CD4-positive, alpha-beta T cell (primary cell): ENCODE results near the gene TEX53. TPM values are rescaled to one million over a fixed set of nuclear protein-coding genes. Genes with fewer than 3 reads are reported as not detected.

Experiments
- ATAC-seq: fragments of 200-7000 bp; cut with Tn5 transposase; one replicate; pipeline ENCODE4 v1.10.0; 2022; ENCODE audit warnings: mild to moderate bottlenecking; ENCODE audit not compliant: poor library complexity
- CTCF ChIA-PET: fragments of 350-600 bp; sonication (Branson Sonifier 250); formaldehyde crosslinking; loops from one replicate; lab custom pipeline; 2021; ENCODE audit warnings: antibody characterized with exemption, inconsistent platforms; lab: Charles Lee
- POLR2A ChIA-PET: fragments of 350-600 bp; sonication (Branson Sonifier 250); formaldehyde crosslinking; loops from one replicate; lab custom pipeline; 2021; ENCODE audit warnings: antibody characterized with exemption, inconsistent platforms; lab: Charles Lee
- DNase-seq, 14 experiments: peaks; one replicate each; pipeline ENCODE4 v3.0.0-alpha.2; 2013 to 2020; ENCODE audit warnings: mixed read lengths in 2 of 14
- H3K27ac ChIP-seq, 2 donors: one replicate each; pipeline versions ENCODE4 v1.5.1 to v1.7.0; 2013; ENCODE audit warnings: low read length in 2 of 2, low read depth in 1 of 2, mild to moderate bottlenecking in 1 of 2
- H3K27me3 ChIP-seq, 2 experiments: 1 replicate in 1 of 2; 2 replicates in 1 of 2; pipeline versions ENCODE4 v1.6.1 to v1.7.0; 2013; ENCODE audit warnings: low read length in 2 of 2, control low read depth in 1 of 2, mild to moderate bottlenecking in 1 of 2, moderate library complexity in 1 of 2; ENCODE audit not compliant: insufficient read depth in 2 of 2, control insufficient read depth in 1 of 2
- H3K36me3 ChIP-seq: one replicate; pipeline ENCODE4 v1.6.1; 2013; ENCODE audit warnings: low read length, control low read depth; ENCODE audit not compliant: insufficient read depth
- H3K4me1 ChIP-seq: one replicate; pipeline ENCODE4 v1.6.1; 2013; ENCODE audit warnings: low read length, control low read depth; ENCODE audit not compliant: insufficient read depth
- H3K4me3 ChIP-seq: one replicate; pipeline ENCODE4 v1.5.1; 2013; ENCODE audit warnings: mild to moderate bottlenecking, low read length, moderate library complexity
- H3K9me3 ChIP-seq, 2 experiments: 1 replicate in 1 of 2; 2 replicates in 1 of 2; pipeline versions ENCODE4 v1.6.1 to v1.7.0; 2013; ENCODE audit warnings: low read length in 2 of 2, mild to moderate bottlenecking in 2 of 2, control low read depth in 1 of 2, moderate library complexity in 1 of 2; ENCODE audit not compliant: control insufficient read depth in 1 of 2, insufficient read depth in 1 of 2
- H3K27ac Mint-ChIP-seq: one replicate; pipeline ENCODE4 v1.8.0; 2020; ENCODE audit warnings: mixed read lengths
- H3K27me3 Mint-ChIP-seq: one replicate; pipeline ENCODE4 v1.8.0; 2021; ENCODE audit warnings: mixed read lengths
- H3K36me3 Mint-ChIP-seq: one replicate; pipeline ENCODE4 v1.8.0; 2021; ENCODE audit warnings: low read depth, mixed read lengths
- H3K4me1 Mint-ChIP-seq: one replicate; pipeline ENCODE4 v1.8.0; 2021; ENCODE audit warnings: low read depth, mixed read lengths
- H3K4me3 Mint-ChIP-seq: one replicate; pipeline ENCODE4 v1.8.0; 2020; ENCODE audit warnings: mild to moderate bottlenecking, mixed read lengths
- H3K9me3 Mint-ChIP-seq: one replicate; pipeline ENCODE4 v1.8.0; 2020; ENCODE audit warnings: mixed read lengths
- CTCF ChIP-seq: fragments of 200-600 bp; IDR thresholded peaks from one replicate; pipeline ENCODE4 v1.8.0; 2022; ENCODE audit warnings: antibody characterized with exemption, mild to moderate bottlenecking
- intact Hi-C, 2 experiments: fragments of 100-400 bp; cut with DNase I in 1 of 2; cut with micrococcal nuclease in 1 of 2; formaldehyde crosslinking; loops; one replicate each; pipeline versions ENCODE4 v1.15.1 to v1.9.0; 2023 to 2025; cut with DNase I, micrococcal nuclease
- total RNA-seq, 174 experiments: library from RNA in 2 of 174; stranded (reverse) in 2 of 174; gene quantifications; one replicate each; pipeline ENCODE4 v1.2.3 and lab custom pipeline; 2021 to 2026

TEX53 gene
- total RNA-seq, 2 experiments from 2014 or later, result not detected

GRCh38 chr9:114687034-114687433 lies 29.4 kb upstream of the TEX53 start:
- H3K4me1 ChIP-seq, result peaks cover 24% of the 10 kb centered on the region
- H3K36me3 Mint-ChIP-seq, result no peaks in the 10 kb centered on the region
- H3K9me3 ChIP-seq, result no peaks in the 10 kb centered on the region
- ATAC-seq (no peak), DNase-seq (no peak)
- H3K27ac Mint-ChIP-seq, result no peak overlapping the region
- no peak for TF ChIP-seq CTCF
- no peak overlapping the region for H3K27ac ChIP-seq
- no peak overlapping the region for H3K4me3 ChIP-seq
- H3K36me3 ChIP-seq, result no peaks in the 10 kb centered on the region
- intact Hi-C loops, result loop anchor here in 1 of 2 experiments (10.0 kb wide), 1 partner anchor 1808 kb away; no protein-coding TSS in a partner anchor
- H3K27me3 ChIP-seq, result no peaks in the 10 kb centered on the region
- no peaks in the 10 kb centered on the region for H3K9me3 Mint-ChIP-seq
- peaks cover 20% of the 10 kb centered on the region for H3K4me1 Mint-ChIP-seq
- ChIA-PET CTCF (no interaction called here), POLR2A (no interaction called here)
- no peak overlapping the region for H3K4me3 Mint-ChIP-seq
- H3K27me3 Mint-ChIP-seq, result no peaks in the 10 kb centered on the region

- Histone ChIP-seq H3K4me3 (no peak overlapping the region), H3K36me3 (no peaks in the 10 kb centered on the region), H3K4me1 (peaks cover 19% of the 10 kb centered on the region), H3K27me3 (no peaks in the 10 kb centered on the region), H3K9me3 (no peaks in the 10 kb centered on the region), H3K27ac (no peak overlapping the region)
- intact Hi-C loops, result loop anchor here in 1 of 2 experiments (10.0 kb wide), 1 partner anchor 1809 kb away; no protein-coding TSS in a partner anchor
- Mint-ChIP-seq H3K9me3 (no peaks in the 10 kb centered on the region), H3K27ac (no peak overlapping the region), H3K27me3 (no peaks in the 10 kb centered on the region), H3K36me3 (no peaks in the 10 kb centered on the region), H3K4me1 (peaks cover 15% of the 10 kb centered on the region), H3K4me3 (no peak overlapping the region)
- CTCF ChIA-PET, result no interaction called here
- DNase-seq, result peak in 4 of 14 experiments; percentile 22 to 58 (median 48)
- POLR2A ChIA-PET, result interaction anchor here (1.2 kb wide), 1 partner anchor 49 kb away, joined by 5 read pairs; no protein-coding TSS in a partner anchor
- no peak for TF ChIP-seq CTCF
- ATAC-seq, result peak; percentile 27
Measured at GRCh38 chr9:114685951-114686350, 28.3 kb upstream of the TEX53 start.

GRCh38 chr9:114684036-114684435 lies 26.4 kb upstream of the TEX53 start:
- Mint-ChIP-seq H3K27me3 (no peaks in the 10 kb centered on the region), H3K36me3 (no peaks in the 10 kb centered on the region), H3K27ac (no peak overlapping the region), H3K4me1 (peaks cover 11% of the 10 kb centered on the region), H3K9me3 (no peaks in the 10 kb centered on the region), H3K4me3 (no peak overlapping the region)
- Histone ChIP-seq H3K27ac (no peak overlapping the region), H3K36me3 (no peaks in the 10 kb centered on the region), H3K4me3 (no peak overlapping the region), H3K9me3 (no peaks in the 10 kb centered on the region), H3K27me3 (peaks cover 0 to 2% of the 10 kb centered on the region in 2 experiments), H3K4me1 (peaks cover 11% of the 10 kb centered on the region)
- POLR2A ChIA-PET, result no interaction called here
- DNase-seq (no peak), ATAC-seq (no peak)
- TF ChIP-seq CTCF, result no peak
- CTCF ChIA-PET, result no interaction called here
- intact Hi-C loops, result loop anchor here (5.0 to 10.0 kb wide), 4 partner anchors 38 to 1978 kb away; no protein-coding TSS in a partner anchor
